ENCODE results near the gene TNS3.
"Not testable (repeated sequence)": the region's sequence is repeated elsewhere in the genome, so short reads cannot be mapped to it uniquely, and the experiment has no call there.

Gene TNS3

DNA sequence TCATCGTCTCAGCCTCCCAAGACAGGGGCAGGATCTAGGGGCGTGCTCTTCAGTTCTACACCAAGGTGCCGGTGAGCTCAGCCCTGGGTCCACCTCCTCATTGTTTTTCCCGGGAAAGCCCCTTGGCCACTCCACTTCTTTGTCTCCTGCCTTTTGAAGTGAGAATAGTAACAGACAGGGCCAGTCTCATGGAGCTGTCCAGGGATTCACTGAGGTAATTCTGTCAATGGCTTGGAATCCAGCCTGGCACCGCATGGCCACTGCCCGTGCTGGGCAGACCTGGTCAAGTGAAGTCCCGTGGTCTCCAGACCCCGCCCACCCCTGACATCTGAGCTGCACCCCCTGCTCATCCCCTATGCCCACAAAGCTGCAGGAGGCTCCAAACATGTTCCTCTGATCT is 138.9 kb downstream of the TNS3 start:
- no peak for DNase-seq

DNA sequence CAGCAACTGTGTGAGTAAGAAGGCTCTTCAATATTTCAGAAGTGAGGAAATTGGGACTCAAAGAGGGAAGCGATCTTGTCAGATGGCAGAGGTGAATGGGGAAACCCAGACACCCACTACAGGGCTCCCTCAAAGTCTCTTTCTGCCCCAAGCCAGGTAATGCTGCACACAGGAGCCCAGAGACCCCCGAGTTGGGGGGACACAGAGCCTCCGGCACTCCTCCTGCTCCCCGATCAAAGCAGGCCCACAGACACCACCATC is 139.4 kb downstream of the TNS3 start:
- no peak for DNase-seq

DNA sequence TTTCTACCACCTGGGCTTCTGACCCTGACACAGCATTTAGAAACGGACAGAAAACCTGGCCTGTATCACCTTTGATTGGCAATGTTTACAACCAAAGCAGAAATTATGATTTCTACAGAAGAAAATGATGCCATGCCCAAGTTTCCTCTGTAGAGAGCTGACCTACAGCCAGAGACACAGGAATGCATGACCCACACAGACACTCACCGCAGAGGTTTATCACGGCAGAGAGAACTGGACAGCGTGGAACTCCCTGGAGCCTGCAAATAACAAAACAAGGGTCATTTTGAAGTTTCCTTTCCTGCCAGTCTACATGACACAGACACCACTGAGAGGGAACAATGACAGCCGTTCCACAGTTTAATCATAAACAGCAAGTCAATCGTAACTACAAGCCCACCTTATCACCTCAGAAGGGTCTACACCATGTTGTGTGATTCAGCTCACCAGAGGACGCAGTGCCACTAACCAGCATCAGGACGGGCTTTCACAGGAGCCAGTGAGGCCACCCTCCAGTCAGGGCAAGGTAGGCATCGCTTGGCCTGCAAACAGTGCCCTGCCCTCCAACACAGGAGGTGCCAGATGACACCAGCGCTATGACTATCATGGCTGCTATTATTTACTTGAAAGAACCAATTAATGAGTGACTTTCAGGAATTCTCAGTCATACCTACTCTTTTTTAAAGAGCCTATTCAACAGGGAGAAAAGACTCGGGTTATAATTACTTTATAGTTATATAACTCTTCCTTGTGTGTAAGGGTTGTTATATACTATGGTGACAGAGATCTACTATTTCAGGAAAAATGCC is 139.9 kb downstream of the TNS3 start:
- DNase-seq, result no peak

DNA sequence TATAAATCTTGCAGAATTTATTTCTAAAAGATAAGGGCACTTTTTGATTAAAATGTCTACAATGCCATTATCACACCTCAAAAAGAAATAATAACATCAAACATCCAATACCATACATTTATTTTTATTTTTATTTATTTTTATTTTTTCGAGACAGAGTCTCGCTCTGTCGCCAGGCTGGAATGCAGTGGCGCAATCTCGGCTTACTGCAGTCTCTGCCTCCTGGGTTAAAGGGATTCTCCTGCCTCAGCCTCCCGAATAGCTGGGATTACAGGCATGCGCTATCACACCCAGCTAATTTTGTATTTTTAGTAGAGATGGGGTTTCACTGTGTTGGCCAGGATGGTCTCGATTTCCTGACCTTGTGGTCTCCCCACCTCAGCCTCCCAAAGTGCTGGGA is 140.9 kb downstream of the TNS3 start:
- DNase-seq, result not testable (repeated sequence)

DNA sequence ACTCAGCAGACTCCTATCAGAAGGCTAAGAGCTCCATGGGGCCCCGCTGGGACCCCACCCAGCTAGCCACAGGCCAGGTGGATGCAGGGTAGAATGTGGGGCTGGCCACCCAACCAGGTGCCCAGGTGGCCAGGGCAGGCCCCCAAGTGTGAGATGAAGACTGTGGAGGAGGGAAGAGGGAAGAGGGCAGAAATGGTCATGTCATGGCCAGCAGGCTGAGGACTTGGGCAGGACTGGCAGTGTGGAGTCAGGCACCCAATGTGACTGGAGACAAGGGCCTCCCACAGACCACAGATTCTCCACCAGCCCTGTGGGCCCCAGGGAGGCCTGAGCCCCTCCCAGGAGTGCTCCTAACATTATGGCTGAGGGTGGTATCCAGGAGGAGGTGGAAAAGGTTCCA is 141.6 kb downstream of the TNS3 start:
- no peak for DNase-seq

DNA sequence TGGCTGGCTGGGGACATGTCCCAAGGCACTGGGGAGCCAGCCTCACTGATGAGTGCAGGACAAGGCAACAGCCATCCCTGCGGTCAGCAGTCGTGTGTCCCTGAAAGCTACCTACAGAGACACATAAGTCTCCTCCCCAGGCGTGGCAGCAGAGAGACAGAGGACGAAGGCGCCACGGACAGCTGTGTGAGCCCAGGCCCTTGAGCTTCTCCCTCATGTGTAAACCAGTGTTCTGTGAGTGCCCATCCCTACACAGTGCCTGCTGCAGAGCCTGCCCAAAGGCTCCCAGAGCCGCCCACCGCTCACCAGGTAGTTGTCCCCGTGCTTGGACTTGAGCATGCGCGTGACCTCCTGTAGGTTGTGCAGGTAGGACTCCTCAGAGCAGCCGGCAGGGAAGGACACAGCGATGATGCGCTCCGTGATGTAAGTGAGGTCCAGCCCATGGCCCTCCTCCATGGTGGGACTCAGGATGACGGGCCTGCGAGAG is 142.7 kb downstream of the TNS3 start:
- no peak for DNase-seq

DNA sequence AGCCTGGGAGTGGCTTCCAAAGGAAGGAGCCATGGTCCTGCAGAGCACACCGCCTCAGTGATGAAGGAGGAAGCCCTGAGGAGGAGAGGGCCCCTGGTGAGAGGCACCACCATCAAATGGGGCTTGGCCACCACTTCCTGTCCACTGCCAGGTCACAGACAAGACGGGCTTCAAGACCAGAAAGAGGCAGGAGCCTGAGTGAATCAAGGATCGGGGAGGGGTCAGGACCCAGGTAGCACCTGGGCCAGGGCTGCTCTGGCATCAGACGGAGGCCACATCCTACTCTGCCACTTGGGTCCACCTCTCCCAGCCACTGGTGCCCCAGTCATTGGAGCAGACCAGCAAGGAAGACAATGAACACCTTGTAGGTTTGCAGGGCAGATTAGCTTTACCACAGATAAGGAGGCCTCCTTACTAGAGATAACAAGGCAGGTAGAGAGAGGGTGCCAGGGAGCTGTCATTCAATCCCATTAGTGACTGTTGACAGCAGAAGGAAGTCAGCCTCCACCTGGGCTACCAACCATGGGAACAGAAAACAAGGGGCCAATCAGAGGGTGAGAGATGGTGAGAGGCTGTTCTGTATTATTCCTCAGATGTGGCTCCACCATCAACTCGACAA is 143.4 kb downstream of the TNS3 start:
- DNase-seq, result no peak

DNA sequence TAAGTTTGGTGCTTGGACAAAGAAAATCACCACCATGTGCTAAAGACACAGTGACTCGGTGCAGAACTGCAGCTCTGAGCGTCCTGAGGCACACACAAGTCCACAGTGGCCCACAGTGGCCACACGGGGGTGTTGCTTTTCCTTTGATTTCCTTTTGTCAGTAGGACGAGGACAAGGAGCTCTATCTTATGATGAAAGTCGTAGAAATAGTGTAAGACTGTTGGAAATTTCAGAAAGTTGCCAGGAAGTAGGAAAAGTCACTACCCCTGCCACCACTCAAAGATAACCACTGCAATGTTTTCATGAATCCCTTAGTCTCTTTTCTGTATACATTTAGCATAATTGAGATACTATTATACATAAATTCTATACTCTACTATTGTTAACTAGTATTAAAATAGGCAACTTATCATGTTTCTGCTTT is 146.0 kb downstream of the TNS3 start:
- DNase-seq, result no peak

DNA sequence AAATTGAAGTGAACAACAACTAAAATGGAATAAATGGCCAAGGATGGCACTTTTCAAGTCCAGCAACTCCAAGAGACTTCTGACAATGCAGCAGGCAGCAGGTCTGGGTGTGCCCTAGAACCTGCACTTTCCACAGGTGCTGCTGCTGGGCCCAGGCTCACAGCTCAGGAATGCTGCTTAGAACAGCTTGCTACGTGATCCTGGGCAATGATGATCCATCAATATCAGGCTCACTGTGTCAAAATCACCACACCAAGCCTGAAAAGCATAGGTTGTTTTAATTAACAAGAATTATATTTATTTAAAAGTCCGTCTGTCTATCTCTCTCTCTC is 148.4 kb downstream of the TNS3 start:
- DNase-seq, result no peak

DNA sequence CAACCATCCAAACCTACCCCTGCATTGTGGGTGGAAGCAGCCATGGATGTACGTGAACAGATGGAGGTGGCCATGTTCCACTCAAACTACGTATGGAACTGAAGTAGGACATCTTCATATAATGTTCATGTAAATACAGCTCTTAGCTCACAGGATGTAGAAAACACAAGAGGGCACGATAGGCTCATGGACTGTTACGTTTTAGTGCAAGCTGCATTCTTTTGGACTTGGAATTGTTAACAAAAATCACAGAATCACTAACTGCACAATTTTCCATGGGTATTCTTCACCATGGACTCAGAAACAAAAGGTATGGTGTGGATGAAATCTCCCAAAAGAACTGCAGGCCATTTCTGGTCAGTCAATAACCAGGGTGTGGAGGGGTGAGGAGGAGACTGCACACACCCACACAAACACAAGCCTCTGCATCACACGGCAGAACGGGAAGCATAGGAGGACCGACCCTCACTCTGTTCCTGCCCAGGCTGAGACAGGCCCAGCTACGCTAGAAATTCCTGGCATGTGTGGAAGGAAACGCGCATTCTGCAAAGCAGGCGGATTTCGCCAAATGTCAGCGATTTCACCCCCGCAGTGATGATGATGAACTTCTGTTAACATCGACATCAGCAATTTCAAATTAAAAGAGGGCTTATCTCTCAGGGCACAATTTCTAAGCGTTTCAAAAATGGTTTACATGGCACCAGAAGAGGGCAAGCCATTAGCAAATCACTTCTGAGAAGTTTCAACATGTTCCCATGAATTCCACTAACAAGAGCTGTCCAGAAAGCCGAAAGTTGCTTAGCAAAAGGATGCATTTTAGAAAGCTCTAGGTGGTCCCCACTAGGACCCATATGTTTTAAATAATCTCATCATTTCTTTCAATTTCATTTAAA is 149.0 kb downstream of the TNS3 start:
- DNase-seq, result no peak

DNA sequence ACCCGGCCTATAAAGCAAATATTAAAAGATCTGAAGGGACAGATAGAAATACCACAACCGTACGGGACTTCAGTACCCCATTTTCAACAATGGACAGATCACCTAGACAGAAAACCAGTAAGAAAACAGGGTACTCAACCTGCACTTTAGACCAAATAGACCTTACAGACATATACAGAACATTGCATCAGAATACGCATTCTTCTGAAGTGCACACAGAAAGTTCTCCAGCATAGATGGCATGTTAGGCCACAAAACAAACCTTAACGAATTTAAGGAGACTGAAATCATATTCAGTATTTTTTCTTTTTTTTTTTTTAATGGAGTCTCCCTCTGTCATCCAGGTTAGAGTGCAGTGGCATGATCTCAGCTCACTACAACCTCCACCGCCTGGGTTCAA is 151.5 kb downstream of the TNS3 start:
- no peak for DNase-seq

DNA sequence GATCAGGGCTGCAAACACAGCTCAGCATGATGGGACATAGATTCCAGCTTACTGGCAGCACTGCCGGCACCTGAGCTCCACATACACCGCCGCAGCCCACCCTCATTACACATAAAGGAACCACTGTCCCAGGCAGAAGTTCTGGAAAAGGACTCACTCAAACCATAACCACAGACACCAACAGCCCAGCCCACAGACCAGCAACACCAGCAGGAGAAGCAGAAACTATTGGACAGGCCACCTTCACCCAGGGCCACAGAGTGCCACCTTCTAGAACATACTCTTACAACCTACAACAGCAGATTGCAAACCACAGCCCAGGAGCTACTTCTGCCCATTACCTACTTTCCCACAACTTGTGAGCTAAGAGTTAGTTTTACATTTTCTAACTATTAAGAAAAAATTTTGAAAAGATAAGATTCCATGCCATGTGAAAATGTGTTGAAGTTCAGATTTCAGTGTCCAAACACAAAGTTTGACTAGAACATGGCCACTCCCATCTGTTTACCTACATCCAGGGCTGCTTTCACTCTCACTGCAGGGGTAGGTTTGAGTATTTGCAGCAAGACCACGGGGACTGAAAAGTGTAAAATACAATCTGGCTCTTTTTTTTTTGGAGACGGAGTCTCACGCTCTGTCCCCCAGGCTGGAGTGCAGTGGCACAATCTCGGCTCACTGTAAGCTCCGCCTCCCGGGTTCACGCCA is 153.0 kb downstream of the TNS3 start:
- no peak for DNase-seq

DNA sequence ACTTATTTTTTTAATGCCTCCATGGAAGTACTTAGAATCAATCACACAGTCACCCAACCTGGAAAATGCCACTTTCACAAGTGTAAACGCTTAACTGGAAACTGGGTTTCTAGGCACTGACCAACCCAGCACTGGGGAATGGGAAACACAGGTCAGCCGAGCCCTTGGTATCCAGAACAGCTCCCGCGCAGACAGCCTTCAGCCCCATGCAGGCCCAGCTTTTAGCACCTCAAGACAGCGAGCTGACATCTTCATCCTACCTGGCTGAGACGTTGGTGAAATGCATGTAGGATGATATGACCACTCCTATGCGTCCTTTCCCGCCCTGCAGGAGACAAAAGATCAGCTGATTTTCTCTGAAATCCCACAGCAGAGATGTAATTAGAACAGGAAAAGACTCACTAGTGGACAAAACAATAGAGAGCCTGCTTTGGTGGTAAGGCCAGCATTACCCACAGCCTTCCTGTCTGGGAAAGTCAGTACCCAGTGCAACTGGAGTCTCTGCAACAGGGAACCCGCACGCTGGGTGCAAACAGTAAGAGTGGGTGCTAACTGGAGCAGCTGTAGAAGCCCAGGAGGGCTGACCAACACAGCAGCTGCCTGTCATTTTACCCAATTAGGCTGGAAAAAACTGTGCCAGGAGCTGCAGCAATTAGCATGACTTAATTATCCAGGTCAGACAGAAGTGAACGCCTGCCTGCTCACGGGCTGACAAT is 153.7 kb downstream of the TNS3 start:
- no peak for DNase-seq

DNA sequence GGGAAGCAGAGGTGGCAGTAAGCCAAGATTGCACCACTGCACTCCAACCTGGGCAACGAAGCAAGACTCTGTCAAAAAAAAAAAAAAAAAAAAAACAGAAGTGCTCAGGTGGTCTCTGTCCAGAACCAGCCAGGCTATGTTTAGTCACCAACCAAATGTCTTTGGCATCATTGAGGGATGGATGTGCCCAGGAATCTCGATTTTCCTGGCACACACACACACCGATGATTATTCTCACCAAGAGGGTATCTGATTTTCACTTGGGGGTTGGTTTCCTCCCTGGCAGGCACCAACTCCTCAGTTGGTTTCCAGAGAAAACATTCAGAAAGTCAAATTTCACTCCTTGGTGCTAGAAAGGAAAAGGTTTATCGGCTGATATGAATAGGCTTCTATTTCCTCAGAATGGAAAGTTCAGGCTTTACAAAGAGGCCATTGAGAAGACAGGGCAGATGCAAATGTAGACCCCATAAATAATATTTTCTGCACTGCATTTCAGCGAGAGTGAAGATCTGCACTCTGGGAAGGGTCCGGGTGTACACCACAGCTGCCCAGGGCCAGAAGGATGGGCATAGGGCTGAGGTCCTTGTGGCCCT is 154.8 kb downstream of the TNS3 start:
- DNase-seq, result no peak

DNA sequence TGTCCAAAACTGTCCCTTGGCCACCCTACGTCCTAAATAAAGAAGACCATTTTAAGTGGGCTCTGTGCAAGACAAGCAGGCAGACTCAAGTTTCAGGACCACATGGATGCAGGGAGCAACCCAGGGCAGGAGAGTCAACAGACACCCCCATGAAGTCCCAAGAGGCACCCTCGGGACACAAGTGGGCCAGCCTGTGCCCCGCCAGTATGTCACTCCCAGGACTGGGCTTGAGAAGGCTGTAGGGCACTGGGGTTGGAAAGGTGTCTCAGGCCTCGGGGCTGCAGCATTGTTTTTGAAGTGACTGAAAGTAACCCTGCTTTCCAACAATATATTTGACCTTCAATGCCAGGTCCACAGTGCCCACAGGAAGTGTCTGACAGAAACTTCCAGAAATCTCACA is 157.4 kb downstream of the TNS3 start:
- no peak for DNase-seq

DNA sequence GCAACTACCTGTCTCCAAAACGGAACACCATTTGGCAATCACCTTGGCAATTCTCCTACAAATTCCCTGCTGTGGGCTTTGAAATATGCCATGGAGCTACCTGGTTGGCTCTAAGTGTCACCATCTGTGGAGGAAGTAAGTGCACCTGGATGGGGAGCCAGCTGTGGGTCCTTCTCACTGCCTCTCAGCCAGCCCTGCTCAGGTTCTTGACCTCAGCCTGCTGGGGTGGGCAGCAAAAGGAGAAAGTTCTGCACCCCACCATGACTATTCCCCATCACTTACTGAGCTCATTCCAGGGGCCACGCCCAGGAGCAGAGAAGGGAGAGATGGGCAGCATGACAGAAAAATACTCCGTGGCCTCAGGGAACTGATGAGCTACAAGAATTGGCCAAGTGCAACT is 158.7 kb downstream of the TNS3 start:
- DNase-seq, result no peak

DNA sequence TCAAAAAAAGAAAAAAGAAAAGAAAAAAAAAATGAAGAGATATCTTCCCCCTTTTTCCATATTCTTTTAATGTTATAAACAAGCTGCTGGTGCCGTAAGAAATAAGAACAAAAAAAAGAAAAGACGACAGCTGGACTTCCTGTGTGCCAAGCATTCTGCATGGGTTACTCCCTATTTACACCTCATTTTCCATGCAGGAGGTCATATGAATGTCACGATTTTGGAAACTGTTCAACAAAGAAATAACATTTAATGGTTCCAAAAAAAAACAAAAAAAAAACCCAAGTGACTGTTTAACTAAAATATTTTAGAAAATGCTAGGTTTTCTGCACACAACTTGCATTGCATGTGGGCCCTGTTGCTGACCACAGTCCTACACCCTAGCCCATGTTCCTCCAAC is 159.3 kb downstream of the TNS3 start:
- no peak for DNase-seq

DNA sequence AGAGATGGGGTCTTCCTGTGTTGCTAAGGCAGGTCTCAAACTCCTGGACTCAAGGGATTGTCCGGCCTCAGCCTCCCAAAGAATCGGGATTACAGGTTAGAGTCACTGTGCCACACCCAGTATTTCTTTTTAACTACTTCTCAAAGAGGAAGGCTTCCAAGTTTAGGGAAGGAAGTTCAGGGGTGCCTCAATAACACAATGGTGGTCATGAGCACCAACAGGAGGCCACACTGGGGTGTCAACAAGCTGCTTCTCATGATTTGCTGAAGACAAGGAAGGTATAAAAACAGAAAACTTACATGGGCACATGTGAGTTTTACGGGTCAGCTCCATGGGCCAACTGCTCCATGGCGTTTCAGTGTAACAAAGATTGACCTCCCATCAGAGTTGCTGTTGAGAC is 160.5 kb downstream of the TNS3 start:
- DNase-seq, result no peak

DNA sequence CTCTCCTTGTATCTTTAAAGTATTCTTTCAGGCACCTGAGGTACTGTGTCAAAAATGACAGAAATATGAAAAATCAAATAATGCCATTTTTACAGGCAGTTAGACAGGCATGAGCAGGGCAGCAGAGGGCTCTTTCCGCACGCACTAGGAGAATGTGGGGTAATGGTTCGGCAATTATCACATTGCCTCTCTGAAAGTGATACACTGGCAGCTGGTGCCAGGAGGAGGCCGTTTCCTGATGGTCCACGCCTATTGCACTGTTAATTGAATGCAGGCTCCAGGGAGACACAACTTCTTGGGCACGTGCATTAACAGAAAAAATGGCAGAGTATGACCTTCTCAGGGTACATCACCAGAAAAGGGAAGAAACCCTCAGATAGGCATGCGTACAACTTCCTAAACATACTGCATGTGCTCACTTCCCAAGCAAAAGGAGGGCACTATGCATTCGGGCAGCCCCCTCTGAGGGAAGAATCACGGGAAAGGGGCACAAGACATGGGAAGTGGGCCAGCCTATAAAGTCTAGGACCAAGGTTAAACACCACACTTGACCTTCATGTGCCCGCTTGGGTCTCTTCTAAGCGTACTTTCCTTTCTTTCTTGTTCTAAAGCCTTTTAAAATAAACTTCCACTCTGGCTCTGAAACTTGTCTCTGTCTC is 161.7 kb downstream of the TNS3 start:
- no peak for DNase-seq

DNA sequence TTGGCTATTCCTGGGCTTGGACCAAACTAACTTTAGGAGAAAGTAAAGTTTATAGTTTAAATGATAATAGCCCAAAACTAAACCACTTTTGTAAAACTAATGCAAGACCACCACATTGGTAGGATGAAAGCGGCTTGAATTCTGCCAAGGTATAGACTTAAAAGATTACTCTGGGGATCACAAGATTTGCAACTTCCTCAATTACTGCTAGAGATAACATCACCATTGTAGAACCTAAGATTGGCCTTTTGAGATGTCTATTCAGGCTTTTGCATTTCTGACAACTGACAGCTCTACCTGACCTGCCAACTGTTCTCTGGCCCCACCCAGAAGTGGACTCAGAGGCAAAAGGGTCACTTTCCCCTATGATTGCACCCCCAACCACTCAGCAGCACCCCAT is 162.4 kb downstream of the TNS3 start:
- DNase-seq, result no peak

DNA sequence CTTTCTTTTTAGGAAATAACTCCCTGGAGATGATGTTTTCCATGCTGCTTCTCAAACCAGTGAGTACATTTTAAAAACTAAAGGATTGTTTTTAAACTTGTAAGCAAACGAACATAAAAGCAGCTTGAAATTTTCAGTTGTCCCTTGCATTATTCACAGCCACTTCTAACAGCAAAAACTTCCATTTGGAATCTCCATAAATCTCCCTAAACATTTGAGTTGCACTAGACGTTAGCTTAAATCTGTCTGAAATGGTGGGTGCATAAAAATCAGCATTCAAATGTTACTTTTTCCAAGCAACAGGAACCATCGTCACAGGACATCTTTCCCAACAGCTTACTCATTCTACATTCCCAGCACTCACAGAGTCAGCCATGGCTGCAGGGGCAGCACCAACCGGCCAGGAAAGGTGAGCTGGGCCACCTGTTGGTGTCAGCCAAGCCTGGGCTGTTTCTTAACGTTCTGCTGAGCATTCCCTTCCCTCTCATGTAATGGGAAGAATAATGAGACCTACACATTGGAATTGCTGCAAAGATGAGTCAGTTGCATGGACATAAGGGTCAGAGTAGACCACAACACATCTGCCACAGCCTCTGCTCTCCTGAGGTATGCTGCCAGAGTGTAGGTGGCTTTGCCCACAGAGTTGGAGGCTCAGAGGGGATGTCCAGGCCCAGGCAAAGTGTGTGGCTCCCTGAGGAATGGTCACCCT is 163.2 kb downstream of the TNS3 start:
- DNase-seq, result no peak
